Fibroblast of villous mesenchyme (primary cell): ENCODE data around the gene PDE1C. TPM values are rescaled to one million over a fixed set of nuclear protein-coding genes. Genes with fewer than 3 reads are reported as not detected.

Experiments used
- DNase-seq: peaks from one replicate; pipeline ENCODE4 v3.0.0-alpha.2; 2010; ENCODE audit warnings: low read depth
- H3K4me3 ChIP-seq: 2 replicates; pipeline ENCODE4 v1.5.1; 2011; ENCODE audit warnings: low read depth, mild to moderate bottlenecking, low read length
- total RNA-seq: library from RNA; depleted of rRNA; stranded (reverse); fragments of >200 nt; gene quantifications from 2 replicates; pipeline ENCODE4 v1.2.3, GENCODE V29; 2012
- TF ChIP-seq, protein P1 (sequence below): IDR thresholded peaks from 2 replicates; pipeline ENCODE4 v1.5.1; 2012; ENCODE audit warnings: low read depth, mild to moderate bottlenecking, low read length; ENCODE audit not compliant: insufficient read depth

Gene PDE1C
- total RNA-seq, 1 donor = 4.7 TPM

DNA sequence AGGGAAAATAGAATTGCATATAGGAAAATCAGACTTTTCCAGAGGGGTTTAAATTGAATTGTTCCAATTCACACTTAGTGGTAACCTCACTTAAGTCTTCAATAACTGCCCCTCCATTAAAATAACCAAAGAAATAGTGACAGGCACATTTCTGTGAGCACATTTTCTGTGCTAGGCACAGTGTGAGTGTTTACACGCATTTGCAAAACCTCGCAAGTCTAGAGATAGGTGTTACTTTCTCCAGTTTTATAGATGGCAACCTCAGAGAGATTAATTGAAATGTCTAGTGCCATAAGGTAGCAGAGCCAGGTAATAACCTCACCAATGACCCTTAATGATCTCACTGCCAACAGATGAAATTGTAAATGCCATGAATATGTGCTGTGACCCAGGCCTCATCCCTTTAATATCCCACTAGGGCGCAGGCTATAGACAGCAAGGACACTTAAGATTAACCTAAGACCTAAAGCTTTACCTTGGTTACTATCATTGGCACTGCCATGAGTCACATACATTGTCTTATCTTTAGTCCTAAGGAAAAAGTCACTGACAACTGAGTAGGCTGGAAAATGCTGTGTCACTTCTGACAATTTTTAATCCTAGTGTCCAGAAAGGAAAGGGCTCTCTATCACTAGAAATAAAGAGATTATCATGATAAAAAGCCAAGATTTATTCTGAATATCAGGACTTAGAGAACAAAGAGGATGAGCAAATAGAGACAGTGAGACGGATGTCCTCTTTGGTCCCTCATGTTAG lies 195.4 kb downstream of the PDE1C start:
- no peak for DNase-seq
- H3K4me3 ChIP-seq = no peak overlapping the region
- TF ChIP-seq, protein P1, sequence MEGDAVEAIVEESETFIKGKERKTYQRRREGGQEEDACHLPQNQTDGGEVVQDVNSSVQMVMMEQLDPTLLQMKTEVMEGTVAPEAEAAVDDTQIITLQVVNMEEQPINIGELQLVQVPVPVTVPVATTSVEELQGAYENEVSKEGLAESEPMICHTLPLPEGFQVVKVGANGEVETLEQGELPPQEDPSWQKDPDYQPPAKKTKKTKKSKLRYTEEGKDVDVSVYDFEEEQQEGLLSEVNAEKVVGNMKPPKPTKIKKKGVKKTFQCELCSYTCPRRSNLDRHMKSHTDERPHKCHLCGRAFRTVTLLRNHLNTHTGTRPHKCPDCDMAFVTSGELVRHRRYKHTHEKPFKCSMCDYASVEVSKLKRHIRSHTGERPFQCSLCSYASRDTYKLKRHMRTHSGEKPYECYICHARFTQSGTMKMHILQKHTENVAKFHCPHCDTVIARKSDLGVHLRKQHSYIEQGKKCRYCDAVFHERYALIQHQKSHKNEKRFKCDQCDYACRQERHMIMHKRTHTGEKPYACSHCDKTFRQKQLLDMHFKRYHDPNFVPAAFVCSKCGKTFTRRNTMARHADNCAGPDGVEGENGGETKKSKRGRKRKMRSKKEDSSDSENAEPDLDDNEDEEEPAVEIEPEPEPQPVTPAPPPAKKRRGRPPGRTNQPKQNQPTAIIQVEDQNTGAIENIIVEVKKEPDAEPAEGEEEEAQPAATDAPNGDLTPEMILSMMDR = no peak

DNA sequence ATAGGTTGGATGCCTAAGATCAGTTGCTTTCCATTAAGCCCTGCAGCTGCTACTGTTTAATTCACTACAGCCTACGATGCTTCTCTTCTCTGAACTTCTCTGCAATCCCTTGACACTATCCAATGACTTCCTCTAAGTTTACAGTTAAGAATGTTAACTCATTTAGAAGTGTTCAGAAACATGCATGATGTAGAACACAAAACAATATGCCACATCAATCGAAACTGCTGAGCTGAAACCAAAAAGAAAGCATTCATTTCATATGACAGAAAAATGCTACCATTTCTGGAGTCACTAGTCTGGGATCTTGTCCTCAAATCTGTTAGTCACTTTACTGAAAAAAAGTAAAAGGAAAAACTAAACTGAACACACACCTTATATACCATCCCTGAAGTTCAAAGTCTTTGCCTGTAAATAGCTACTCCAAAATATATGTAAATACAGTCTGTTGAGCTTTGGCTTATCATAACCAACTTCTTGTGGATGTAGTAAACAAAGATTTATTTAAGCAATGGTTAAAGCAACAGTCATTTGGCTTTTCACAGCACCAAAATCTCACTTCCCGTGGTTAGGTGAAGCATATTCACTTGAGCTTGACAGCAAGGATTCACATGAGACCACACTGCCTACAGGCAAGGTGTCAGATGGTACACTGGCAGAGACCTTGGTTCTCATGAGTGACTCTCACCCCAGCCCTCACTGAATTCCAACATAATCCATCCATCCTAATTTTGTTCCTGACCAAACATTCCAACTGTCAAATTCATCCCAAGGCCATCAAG lies 196.2 kb downstream of the PDE1C start:
- TF ChIP-seq, protein P1 = no peak
- H3K4me3 ChIP-seq = no peak overlapping the region
- DNase-seq = no peak

DNA sequence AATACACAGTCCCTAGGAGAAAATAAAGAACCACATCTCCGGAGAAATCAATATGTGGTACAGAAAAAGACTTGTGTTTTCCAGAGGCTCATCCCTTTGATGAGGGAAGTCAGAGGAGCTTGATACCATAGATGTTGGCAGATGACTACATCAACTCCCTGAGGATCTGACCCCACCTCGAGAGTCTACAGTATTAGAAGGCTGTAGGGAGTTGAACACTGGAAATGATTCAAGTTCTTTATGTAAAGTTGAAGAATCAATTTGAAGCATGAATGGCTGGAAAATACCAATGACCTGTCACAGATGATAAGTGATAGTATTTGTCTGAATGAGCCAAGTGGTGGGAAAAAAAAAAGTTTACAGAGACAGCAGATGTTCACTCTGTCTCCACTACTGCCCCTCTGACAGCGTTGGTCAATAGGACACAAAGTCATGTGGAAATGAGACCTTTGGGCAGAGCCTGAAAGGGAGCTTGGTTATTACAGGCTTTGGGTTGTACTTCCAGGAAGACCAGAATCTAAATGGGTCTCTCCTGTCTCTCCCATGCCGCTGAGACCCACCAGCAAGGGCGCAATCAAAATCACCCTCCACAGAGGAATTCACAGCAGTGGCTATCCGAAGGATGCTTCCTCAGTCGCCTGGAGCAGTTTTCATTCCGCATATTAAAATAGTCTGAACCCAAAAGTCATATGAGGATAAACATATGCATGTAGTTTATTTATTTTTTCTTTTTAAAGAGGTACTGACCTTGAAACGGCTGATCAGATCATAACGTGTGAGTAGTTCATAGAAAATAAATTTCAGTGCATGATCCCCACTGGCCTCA lies 197.4 kb downstream of the PDE1C start:
- no peak for DNase-seq
- H3K4me3 ChIP-seq = no peak overlapping the region
- TF ChIP-seq, protein P1 = no peak

DNA sequence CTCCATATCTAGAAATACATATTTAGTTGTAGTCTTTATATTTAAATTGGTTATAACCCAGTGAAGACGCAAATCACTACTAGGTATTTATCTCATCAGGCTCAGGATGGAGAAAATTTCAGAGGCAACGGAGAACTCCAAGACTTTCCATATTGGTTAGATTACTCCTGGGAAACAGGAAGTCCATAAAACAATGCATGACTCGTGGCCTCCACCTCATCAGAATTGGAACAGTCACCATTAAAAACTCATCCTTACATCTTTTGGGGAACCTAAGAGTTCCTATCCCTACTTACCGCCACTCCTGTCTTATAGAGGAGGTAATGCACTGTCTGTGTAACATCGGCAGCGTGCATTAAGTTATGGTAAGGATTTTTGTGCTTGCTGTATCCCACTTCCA lies 205.6 kb downstream of the PDE1C start:
- H3K4me3 ChIP-seq = no peak overlapping the region
- TF ChIP-seq, protein P1 = no peak
- no peak for DNase-seq

DNA sequence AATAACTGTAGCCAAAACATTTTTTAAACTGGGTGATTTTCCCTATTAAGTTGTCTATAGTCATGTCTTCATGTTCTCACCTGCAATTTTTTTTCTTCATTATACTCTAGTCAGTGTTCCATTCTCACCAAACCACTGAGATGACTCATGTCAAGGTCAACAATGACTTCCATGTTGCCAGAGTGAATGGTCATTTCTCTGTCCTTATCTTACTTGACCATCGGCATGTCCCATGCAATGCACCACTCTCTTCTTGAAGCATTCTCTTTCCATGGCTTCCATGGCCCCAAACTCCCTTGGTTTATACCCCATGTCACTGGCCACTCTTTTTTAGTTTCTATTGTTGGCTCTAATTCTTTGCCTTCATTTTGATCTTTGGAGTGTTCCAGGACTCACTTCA lies 209.3 kb downstream of the PDE1C start:
- DNase-seq = no peak
- H3K4me3 ChIP-seq = no peak overlapping the region
- TF ChIP-seq, protein P1 = no peak

DNA sequence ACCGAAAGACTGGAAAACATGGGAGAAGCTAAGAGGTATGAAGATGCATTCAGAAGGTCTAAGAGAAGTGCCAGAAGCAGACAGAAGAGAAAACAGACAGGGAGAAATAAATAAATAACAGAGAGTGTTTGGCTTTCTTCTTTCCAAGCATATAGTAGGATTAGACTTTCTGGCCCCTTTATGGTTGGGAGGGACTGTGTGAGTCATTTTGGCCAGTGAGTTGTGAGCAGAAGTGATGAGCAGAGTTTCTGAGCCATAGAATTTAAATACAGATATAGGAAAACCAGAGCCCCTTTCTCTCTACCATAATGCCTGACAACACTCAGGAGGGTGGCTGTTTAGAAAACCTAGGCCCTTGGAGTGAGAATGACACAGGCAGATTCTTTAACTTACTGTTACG lies 212.2 kb downstream of the PDE1C start:
- DNase-seq = no peak
- TF ChIP-seq, protein P1 = no peak
- H3K4me3 ChIP-seq = no peak overlapping the region
